Mucosa of descending colon (tissue), 3 donors: Measurements from ENCODE around the gene BRD4. TPM values are rescaled to one million over a fixed set of nuclear protein-coding genes. Genes with fewer than 3 reads are reported as not detected.
A peak's percentile ranks its signal among the peaks of the same experiment; 100 is the strongest.

Source experiments
- ATAC-seq: fragments of 200-7000 bp; cut with Tn5 transposase; one replicate; pipeline ENCODE4 v1.9.1; 2020; ENCODE audit warnings: mild to moderate bottlenecking, moderate library complexity
- DNase-seq, 3 donors: peaks; one replicate each; pipeline ENCODE4 v3.0.0-alpha.2; 2020
- H3K36me3 ChIP-seq: fragments of 200-600 bp; one replicate; pipeline ENCODE4 v1.8.0; 2021; ENCODE audit warnings: low read depth, mild to moderate bottlenecking
- H3K4me1 ChIP-seq: fragments of 200-600 bp; one replicate; pipeline ENCODE4 v1.8.0; 2021; ENCODE audit warnings: low read depth, mild to moderate bottlenecking
- H3K4me3 ChIP-seq: fragments of 200-600 bp; one replicate; pipeline ENCODE4 v1.8.0; 2021; ENCODE audit warnings: mild to moderate bottlenecking
- H3K9me3 ChIP-seq: fragments of 200-600 bp; one replicate; pipeline ENCODE4 v1.8.0; 2021; ENCODE audit warnings: mild to moderate bottlenecking
- intact Hi-C, 2 donors: fragments of 100-400 bp; cut with DNase I in 1 of 2; cut with micrococcal nuclease in 1 of 2; formaldehyde crosslinking; loops; one replicate each; pipeline versions ENCODE4 v1.11.0 to v1.11.1; 2022; cut with DNase I, micrococcal nuclease
- total RNA-seq, 3 donors: library from RNA; stranded (reverse); fragmentation: NEBNext Ultra II Directional in 2 of 3; extraction: Animal tissue kit (Norgen Biotek cat#: 25700) in 2 of 3; gene quantifications; one replicate each; pipeline versions ENCODE4 v1.2.1 to v1.2.4, GENCODE V29; 2021 to 2023
- TF ChIP-seq, protein P1 (sequence below): fragments of 200-600 bp; IDR thresholded peaks from one replicate; pipeline ENCODE4 v1.8.0; 2022; ENCODE audit warnings: antibody characterized with exemption, mild to moderate bottlenecking
- donor health status: DM: no; HTN: no; CAD: no; lungs with moderate emphysema.
- donor health status: DM: no; HTN: no; CAD: no.
- donor health status: DM: no; HTN: yes; CAD: no.

Gene BRD4
- total RNA-seq, 3 donors from 2014 or later, result 78.3 to 104 (median 82.6) TPM

GRCh38 chr19:15251010-15251748 is 81.2 kb downstream of the BRD4 start:
- H3K9me3 ChIP-seq, result no peaks in the 10 kb centered on the region
- ATAC-seq (no peak), DNase-seq (no peak)
- TF ChIP-seq, protein P1, sequence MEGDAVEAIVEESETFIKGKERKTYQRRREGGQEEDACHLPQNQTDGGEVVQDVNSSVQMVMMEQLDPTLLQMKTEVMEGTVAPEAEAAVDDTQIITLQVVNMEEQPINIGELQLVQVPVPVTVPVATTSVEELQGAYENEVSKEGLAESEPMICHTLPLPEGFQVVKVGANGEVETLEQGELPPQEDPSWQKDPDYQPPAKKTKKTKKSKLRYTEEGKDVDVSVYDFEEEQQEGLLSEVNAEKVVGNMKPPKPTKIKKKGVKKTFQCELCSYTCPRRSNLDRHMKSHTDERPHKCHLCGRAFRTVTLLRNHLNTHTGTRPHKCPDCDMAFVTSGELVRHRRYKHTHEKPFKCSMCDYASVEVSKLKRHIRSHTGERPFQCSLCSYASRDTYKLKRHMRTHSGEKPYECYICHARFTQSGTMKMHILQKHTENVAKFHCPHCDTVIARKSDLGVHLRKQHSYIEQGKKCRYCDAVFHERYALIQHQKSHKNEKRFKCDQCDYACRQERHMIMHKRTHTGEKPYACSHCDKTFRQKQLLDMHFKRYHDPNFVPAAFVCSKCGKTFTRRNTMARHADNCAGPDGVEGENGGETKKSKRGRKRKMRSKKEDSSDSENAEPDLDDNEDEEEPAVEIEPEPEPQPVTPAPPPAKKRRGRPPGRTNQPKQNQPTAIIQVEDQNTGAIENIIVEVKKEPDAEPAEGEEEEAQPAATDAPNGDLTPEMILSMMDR, result no peak
- peaks cover 18% of the 10 kb centered on the region for H3K36me3 ChIP-seq
- intact Hi-C loops, result loop anchor here in 1 of 2 donors (10.0 kb wide), 1 partner anchor 164 kb away; the partner anchor contains the start of gene AKAP8L
- H3K4me3 ChIP-seq, result no peak overlapping the region
- peaks cover 37% of the 10 kb centered on the region for H3K4me1 ChIP-seq

- peaks cover 37% of the 10 kb centered on the region for H3K4me1 ChIP-seq
- H3K4me3 ChIP-seq, result no peak overlapping the region
- H3K36me3 ChIP-seq, result peaks cover 15% of the 10 kb centered on the region
- ATAC-seq, result no peak
- intact Hi-C loops, result loop anchor here in 1 of 2 donors (10.0 kb wide), 1 partner anchor 164 kb away; the partner anchor contains the start of gene AKAP8L
- DNase-seq, result no peak
- H3K9me3 ChIP-seq, result no peaks in the 10 kb centered on the region
- TF ChIP-seq, protein P1, result no peak
Measured at GRCh38 chr19:15250640-15250993, 81.7 kb downstream of the BRD4 start.

DNA sequence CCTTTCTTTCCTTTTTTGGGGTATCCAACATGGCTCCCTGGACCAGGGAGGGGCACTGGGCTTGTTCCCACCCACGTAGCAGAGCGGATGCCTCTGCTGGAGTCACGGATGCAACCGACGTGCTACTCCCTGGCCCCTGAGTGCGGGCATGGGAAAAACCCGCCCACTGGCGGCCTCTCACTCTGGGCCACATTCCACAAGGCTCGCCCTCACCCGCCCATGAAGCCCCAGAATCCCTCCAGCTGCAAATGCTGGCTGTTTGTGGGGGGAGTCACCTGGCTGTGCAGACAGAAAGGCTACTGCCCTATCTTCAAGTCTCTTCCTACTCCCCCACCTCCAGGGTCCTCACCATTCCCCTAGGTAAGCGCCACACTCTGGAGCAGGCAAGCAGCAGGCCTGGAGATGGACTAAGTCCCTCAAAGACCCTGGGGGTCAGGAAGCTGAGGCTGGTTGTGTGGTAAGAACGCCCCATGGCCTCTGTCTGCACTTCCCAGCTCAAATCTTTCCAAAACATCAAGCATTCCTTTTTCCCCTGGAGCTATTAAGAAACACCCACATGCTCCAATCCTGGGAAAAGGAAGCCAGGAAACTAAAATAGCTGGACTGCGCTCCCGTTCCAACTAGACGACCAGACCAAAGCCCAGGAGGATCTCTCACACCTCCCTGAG is 82.2 kb downstream of the BRD4 start:
- TF ChIP-seq, protein P1, result no peak
- intact Hi-C loops, result loop anchor here in 1 of 2 donors (10.0 kb wide), 1 partner anchor 165 kb away; the partner anchor contains the start of gene AKAP8L
- no peak for DNase-seq
- Histone ChIP-seq H3K4me3 (no peak overlapping the region), H3K36me3 (peaks cover 11% of the 10 kb centered on the region), H3K4me1 (peaks cover 37% of the 10 kb centered on the region), H3K9me3 (no peaks in the 10 kb centered on the region)
- ATAC-seq, result no peak

GRCh38 chr19:15249528-15249874 is 82.8 kb downstream of the BRD4 start:
- no peaks in the 10 kb centered on the region for H3K9me3 ChIP-seq
- ATAC-seq (no peak), DNase-seq (no peak)
- intact Hi-C loops, result no loop called here
- H3K4me1 ChIP-seq, result peaks cover 37% of the 10 kb centered on the region
- TF ChIP-seq, protein P1, result no peak
- peaks cover 11% of the 10 kb centered on the region for H3K36me3 ChIP-seq
- no peak overlapping the region for H3K4me3 ChIP-seq

- intact Hi-C loops, result no loop called here
- peaks cover 37% of the 10 kb centered on the region for H3K4me1 ChIP-seq
Measured at GRCh38 chr19:15248648-15249527, 83.5 kb downstream of the BRD4 start.

More at GRCh38 chr19:15248648-15249527, 83.5 kb downstream of the BRD4 start:
- peak; percentile 88 for ATAC-seq
- no peaks in the 10 kb centered on the region for H3K9me3 ChIP-seq
- TF ChIP-seq, protein P1, result no peak
- H3K4me3 ChIP-seq, result no peak overlapping the region
- DNase-seq, result peak; percentile 67 to 77 (median 71)
- H3K36me3 ChIP-seq, result peaks cover 10% of the 10 kb centered on the region
